NCI-H146 (cell line): Measurements from ENCODE around the gene QKI.

Source experiments
- DNase-seq: peaks from one replicate; lab custom pipeline; 2025; lab: John Stamatoyannopoulos, UW

The QKI gene

DNA sequence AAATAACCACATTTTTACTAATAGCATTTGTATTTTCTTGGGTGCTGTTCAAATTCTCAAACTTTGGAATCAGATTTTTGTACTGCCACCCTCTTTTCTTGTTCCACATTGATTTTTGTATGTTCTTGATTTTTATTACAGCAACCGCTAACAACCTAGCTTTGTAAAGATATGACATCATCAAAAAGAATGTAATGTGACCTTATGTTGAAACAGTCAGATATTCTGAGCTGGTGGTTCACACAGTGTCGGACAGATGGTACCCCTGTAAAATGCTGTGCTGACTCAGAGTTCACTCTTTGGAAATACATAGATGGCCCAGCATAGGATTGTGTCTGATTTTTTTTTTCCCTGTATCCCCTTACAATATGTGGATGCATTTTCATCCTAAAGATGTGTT lies 118.9 kb downstream of the QKI start:
- DNase-seq, result no peak

GRCh38 chr6:163536770-163537169 lies 122.3 kb downstream of the QKI start:
- no peak for DNase-seq

DNA sequence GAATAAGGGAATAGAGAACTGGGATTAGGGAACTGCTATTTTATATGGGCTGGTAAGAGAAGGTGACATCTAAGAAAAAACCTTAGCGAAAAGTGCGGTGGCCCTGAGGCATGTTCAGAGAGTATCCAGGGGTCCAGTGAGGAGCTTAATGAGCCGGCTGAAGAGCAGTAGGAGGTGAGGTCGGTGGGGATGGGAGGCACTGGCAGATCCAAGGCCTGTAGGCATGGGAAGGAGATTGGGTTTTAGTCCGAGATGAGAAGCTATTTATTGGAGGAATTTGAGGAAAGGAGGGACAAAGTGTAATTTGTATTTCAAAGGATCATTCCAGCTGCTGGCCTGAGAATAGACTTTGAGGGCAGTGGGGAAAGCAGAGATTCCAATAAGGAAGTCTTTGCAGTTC lies 123.8 kb downstream of the QKI start:
- DNase-seq, result no peak

DNA sequence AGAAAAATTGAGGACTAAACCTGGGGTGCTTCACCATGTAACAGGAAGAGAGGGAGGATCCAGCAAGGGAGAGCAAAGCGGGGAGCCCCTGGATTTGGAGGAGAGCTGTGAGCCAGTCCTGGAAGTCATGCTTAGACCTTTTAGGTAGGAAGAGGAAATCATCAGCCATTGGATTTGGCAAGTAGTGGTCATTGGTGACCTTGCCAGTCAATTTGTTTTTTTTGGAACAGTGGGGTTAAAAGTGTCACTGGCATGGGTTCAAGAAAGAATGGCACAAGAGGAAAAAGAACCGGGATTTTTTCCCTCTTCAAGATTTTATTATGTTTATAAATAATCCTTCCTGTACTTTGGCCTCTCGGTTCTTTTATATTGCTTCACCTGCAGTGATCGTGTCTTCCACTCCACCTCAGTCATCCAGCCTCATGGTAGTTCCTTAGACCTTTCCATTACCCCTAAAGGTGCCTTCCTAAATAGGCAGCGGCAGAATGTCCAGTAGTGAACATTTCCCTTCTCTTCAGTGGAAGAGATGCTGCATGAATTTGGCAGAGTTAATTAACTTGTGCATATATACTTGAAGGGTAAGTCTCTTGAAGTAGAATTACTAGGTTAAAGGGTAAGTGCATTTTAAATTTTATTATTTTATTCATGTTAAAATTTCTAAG lies 124.7 kb downstream of the QKI start:
- DNase-seq, result no peak

DNA sequence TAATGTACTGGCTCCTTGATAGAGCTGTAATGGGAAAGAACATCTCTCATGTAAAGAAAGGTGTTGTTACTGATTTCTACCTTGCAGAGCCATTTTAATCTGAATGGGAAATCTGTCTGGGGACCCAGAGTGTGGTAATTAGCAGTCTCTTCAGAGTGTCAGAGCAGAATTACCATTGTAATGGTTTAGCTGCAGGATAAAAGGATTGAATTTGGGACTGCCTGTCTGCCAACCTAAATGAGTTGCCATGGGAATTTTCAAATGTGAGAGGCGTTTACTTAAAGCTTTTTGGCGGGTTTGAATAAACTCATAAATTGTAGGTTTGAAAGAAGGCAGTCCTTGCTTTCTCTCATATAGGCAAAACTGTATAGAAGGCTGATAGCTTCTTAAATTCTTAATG lies 128.8 kb downstream of the QKI start:
- DNase-seq, result peak; percentile 58

DNA sequence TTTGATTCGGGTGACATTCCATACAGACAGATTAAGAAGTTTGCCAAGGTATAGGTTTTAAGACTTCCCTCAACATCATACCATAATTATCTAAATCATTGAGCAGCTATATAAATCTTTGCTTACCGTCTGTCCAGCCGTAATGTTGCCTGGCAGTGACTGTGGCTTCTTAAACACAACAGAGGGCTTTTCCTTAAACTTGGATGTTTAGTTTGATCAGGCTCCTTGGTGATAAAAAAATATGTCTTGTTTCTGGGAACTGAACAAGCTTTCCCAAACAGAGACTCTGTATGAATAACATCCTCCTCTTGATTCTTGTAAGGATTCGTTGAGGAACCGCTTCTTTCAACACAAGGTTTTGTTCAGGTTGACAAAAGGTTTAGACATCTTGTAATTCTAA lies 130.9 kb downstream of the QKI start:
- no peak for DNase-seq

DNA sequence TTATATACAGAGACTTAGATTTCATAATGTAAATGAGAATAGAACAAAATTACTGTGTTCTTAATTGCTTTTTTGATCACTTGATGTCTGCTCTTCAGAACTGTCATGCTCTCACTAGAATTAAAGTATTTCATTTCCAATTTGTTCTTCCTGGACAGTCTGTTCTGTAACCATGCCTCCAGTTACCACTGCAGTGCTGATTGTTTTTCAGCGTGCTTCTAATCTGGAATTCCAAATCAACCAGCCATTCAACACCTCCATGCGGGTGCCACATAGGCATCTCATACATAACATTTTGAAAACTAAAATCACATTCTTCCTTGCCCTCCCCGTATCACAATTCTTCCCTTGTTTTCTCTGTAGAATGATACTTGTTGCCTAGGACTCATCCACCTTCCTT lies 132.8 kb downstream of the QKI start:
- no peak for DNase-seq

DNA sequence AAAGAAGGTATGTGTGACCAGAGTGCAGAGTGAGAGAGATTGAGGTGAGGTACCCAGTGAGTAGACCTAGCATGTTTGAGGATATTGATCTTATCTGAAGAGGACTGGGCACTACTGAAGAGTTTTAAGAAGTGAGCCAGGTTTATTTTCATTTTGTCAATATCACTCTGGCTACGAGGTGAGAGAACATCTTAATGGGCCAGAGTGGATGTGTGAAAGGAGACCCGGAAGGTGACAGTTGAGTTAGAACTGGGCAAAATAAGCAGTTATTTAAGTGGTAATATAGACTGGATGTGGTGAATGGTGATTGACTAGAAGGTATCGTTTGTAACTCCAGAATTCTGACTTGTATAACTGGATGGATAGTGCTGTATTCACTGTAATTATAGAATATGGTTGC lies 134.1 kb downstream of the QKI start:
- no peak for DNase-seq

- no peak for DNase-seq
Measured at GRCh38 chr6:163554032-163554431, 139.5 kb downstream of the QKI start.

- peak; percentile 52 for DNase-seq
Measured at GRCh38 chr6:163554663-163555062, 140.1 kb downstream of the QKI start.

DNA sequence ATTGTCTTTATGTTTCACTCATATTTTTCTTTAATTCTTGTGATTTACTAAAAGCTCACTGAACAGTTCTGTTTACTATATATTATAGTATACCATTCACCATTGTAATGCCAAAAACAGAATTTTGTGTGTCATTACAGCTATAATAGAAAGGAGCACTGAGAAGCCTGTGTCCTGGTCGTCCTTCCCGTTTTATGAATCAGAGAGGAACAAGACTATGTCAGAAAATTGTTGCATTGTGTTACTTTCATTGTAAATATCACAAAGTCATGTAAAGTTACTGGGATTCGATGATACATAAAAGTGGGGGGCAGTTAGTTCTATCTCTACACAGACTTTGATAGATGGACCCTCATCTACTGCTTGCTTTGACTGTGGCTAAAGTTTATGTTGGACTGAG lies 145.1 kb downstream of the QKI start:
- no peak for DNase-seq

- no peak for DNase-seq
Measured at GRCh38 chr6:163563318-163563717, 148.8 kb downstream of the QKI start.

- no peak for DNase-seq
Measured at GRCh38 chr6:163564534-163564933, 150.0 kb downstream of the QKI start.

DNA sequence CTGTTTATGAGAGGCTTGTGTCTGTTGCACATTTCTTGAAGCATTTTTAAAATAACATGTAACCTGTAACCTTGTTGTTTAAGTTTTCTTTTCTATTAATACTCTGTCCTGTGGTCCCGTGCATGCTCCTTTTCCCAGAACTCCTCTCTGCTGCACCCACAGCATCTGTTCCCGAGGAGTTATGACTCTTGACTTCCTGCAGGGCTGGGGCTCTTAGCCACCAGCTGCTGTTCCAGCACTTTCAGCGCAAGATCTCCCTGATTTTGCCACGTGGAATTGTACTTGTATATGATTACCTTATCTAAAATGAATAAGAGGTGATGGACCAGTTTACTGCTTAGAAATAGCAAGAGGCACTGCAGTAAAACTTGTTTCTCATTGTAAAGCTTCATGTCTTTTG lies 150.6 kb downstream of the QKI start:
- DNase-seq, result peak; percentile 42

- DNase-seq, result no peak
Measured at GRCh38 chr6:163566056-163566455, 151.5 kb downstream of the QKI start.

GRCh38 chr6:163568275-163568674 lies 153.8 kb downstream of the QKI start:
- DNase-seq, result no peak

- no peak for DNase-seq
Measured at GRCh38 chr6:163570579-163571231, 156.2 kb downstream of the QKI start.

DNA sequence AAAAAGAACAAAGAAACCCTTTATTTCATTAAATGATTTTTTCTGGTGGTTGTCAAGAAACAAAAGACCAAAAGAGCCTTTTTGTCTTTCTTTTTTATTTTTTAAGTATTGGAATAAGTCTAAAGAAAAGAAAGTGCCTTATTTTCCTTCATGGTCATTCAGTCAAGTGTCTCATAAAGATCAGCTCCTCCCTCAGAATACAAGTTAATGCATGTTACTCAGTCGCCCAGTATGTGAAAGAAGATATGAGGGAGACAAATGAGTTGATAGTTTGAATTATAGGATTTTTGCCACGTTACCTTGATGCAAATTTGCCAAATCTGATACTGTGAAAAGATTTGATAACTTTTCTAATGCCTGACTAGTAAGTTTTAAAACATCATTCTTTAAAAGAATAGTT lies 157.2 kb downstream of the QKI start:
- DNase-seq, result no peak

- peak; percentile 36 for DNase-seq
Measured at GRCh38 chr6:163572612-163573011, 158.1 kb downstream of the QKI start.

GRCh38 chr6:163573503-163574179 lies 159.1 kb downstream of the QKI start:
- no peak for DNase-seq

- DNase-seq, result no peak
Measured at GRCh38 chr6:163576114-163576513, 161.6 kb downstream of the QKI start.

DNA sequence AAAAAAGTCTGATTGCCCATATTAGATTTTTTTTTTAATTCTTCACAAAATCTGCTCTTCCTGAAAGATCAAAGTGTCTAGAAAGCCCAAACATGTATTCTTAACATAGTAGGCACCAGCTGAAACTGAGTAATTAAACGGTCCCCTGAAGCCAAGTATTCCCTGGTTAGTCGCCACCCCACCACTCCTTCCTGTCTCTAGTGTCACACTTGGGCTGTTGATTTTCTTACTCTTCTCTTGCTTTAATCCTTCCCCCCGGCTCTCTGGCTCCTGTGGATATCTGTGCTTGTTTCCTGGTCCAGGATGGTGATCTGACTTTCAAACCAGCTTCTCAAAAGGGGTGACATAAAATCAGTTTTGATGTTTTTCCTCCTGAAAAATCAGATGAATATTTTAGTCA lies 162.9 kb downstream of the QKI start:
- no peak for DNase-seq

- no peak for DNase-seq
Measured at GRCh38 chr6:163579111-163579879, 164.8 kb downstream of the QKI start.
